Mammary epithelial cell (primary cell): ENCODE results near the gene IQGAP2.

Experiments
- EZH2 ChIP-seq: IDR thresholded peaks from 2 replicates; pipeline ENCODE4 v1.6.1; 2012; ENCODE audit warnings: low read length, inconsistent platforms, borderline replicate concordance
- TF ChIP-seq, protein P1 (sequence below), 2 donors: IDR thresholded peaks in 1 of 2; conservative IDR thresholded peaks in 1 of 2; 2 replicates each; pipeline ENCODE4 v1.5.1; 2011 to 2012; ENCODE audit warnings: inconsistent platforms in 2 of 2, low read length in 2 of 2, mild to moderate bottlenecking in 2 of 2, control low read depth in 1 of 2, low read depth in 1 of 2; ENCODE audit not compliant: insufficient read depth in 1 of 2; ENCODE audit errors: extremely low read depth in 1 of 2

DNA sequence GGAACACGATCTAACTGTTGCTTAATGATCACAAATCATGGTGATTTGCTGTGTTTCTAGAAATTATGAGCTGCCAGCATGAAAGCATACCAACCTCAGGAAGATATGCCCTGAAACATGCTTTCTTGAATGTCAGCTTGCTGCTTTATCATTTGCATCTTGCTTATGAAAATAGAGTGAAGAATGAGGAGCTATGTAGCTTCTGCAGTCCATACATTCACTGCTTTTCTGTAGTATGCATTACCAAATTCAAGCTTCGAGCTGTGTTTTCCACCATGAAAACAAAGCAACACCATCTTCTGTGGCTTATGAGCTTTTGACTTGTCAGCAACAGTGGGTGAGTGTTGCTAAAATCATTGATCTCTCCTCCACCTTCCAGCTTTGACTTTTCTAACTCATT lies 203.6 kb downstream of the IQGAP2 start:
- TF ChIP-seq EZH2 = no peak
- TF ChIP-seq, protein P1, sequence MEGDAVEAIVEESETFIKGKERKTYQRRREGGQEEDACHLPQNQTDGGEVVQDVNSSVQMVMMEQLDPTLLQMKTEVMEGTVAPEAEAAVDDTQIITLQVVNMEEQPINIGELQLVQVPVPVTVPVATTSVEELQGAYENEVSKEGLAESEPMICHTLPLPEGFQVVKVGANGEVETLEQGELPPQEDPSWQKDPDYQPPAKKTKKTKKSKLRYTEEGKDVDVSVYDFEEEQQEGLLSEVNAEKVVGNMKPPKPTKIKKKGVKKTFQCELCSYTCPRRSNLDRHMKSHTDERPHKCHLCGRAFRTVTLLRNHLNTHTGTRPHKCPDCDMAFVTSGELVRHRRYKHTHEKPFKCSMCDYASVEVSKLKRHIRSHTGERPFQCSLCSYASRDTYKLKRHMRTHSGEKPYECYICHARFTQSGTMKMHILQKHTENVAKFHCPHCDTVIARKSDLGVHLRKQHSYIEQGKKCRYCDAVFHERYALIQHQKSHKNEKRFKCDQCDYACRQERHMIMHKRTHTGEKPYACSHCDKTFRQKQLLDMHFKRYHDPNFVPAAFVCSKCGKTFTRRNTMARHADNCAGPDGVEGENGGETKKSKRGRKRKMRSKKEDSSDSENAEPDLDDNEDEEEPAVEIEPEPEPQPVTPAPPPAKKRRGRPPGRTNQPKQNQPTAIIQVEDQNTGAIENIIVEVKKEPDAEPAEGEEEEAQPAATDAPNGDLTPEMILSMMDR (conservative IDR thresholded peaks at IDR 0.05 in 1 of 2, IDR thresholded peaks at IDR 0.05 in 1 of 2; ENCODE audit: extremely low read depth in 1 of 2, insufficient read depth in 1 of 2, low read depth in 1 of 2, low read length in 2 of 2) = no peak
